CD4-positive, alpha-beta T cell (primary cell): Measurements from ENCODE around the gene BAZ1B. TPM values are rescaled to one million over a fixed set of nuclear protein-coding genes. Genes with fewer than 3 reads are reported as not detected.

Experiments
- ATAC-seq: fragments of 200-7000 bp; cut with Tn5 transposase; one replicate; pipeline ENCODE4 v1.10.0; 2022; ENCODE audit warnings: mild to moderate bottlenecking; ENCODE audit not compliant: poor library complexity
- CTCF ChIA-PET: fragments of 350-600 bp; sonication (Branson Sonifier 250); formaldehyde crosslinking; loops from one replicate; lab custom pipeline; 2021; ENCODE audit warnings: antibody characterized with exemption, inconsistent platforms; lab: Charles Lee
- POLR2A ChIA-PET: fragments of 350-600 bp; sonication (Branson Sonifier 250); formaldehyde crosslinking; loops from one replicate; lab custom pipeline; 2021; ENCODE audit warnings: antibody characterized with exemption, inconsistent platforms; lab: Charles Lee
- DNase-seq, 14 experiments: peaks; one replicate each; pipeline ENCODE4 v3.0.0-alpha.2; 2013 to 2020; ENCODE audit warnings: mixed read lengths in 2 of 14
- H3K27ac ChIP-seq, 2 donors: one replicate each; pipeline versions ENCODE4 v1.5.1 to v1.7.0; 2013; ENCODE audit warnings: low read length in 2 of 2, low read depth in 1 of 2, mild to moderate bottlenecking in 1 of 2
- H3K27me3 ChIP-seq, 2 experiments: 1 replicate in 1 of 2; 2 replicates in 1 of 2; pipeline versions ENCODE4 v1.6.1 to v1.7.0; 2013; ENCODE audit warnings: low read length in 2 of 2, control low read depth in 1 of 2, mild to moderate bottlenecking in 1 of 2, moderate library complexity in 1 of 2; ENCODE audit not compliant: insufficient read depth in 2 of 2, control insufficient read depth in 1 of 2
- H3K36me3 ChIP-seq: one replicate; pipeline ENCODE4 v1.6.1; 2013; ENCODE audit warnings: low read length, control low read depth; ENCODE audit not compliant: insufficient read depth
- H3K4me1 ChIP-seq: one replicate; pipeline ENCODE4 v1.6.1; 2013; ENCODE audit warnings: low read length, control low read depth; ENCODE audit not compliant: insufficient read depth
- H3K4me3 ChIP-seq: one replicate; pipeline ENCODE4 v1.5.1; 2013; ENCODE audit warnings: mild to moderate bottlenecking, low read length, moderate library complexity
- H3K9me3 ChIP-seq, 2 experiments: 1 replicate in 1 of 2; 2 replicates in 1 of 2; pipeline versions ENCODE4 v1.6.1 to v1.7.0; 2013; ENCODE audit warnings: low read length in 2 of 2, mild to moderate bottlenecking in 2 of 2, control low read depth in 1 of 2, moderate library complexity in 1 of 2; ENCODE audit not compliant: control insufficient read depth in 1 of 2, insufficient read depth in 1 of 2
- H3K27ac Mint-ChIP-seq: one replicate; pipeline ENCODE4 v1.8.0; 2020; ENCODE audit warnings: mixed read lengths
- H3K27me3 Mint-ChIP-seq: one replicate; pipeline ENCODE4 v1.8.0; 2021; ENCODE audit warnings: mixed read lengths
- H3K36me3 Mint-ChIP-seq: one replicate; pipeline ENCODE4 v1.8.0; 2021; ENCODE audit warnings: low read depth, mixed read lengths
- H3K4me1 Mint-ChIP-seq: one replicate; pipeline ENCODE4 v1.8.0; 2021; ENCODE audit warnings: low read depth, mixed read lengths
- H3K4me3 Mint-ChIP-seq: one replicate; pipeline ENCODE4 v1.8.0; 2020; ENCODE audit warnings: mild to moderate bottlenecking, mixed read lengths
- H3K9me3 Mint-ChIP-seq: one replicate; pipeline ENCODE4 v1.8.0; 2020; ENCODE audit warnings: mixed read lengths
- CTCF ChIP-seq: fragments of 200-600 bp; IDR thresholded peaks from one replicate; pipeline ENCODE4 v1.8.0; 2022; ENCODE audit warnings: antibody characterized with exemption, mild to moderate bottlenecking
- intact Hi-C, 2 experiments: fragments of 100-400 bp; cut with DNase I in 1 of 2; cut with micrococcal nuclease in 1 of 2; formaldehyde crosslinking; loops; one replicate each; pipeline versions ENCODE4 v1.15.1 to v1.9.0; 2023 to 2025; cut with DNase I, micrococcal nuclease
- total RNA-seq, 174 experiments: library from RNA in 2 of 174; stranded (reverse) in 2 of 174; gene quantifications; one replicate each; pipeline ENCODE4 v1.2.3 and lab custom pipeline; 2021 to 2026

Gene BAZ1B
- total RNA-seq, 2 experiments from 2014 or later, result 32.8 to 35.5 TPM

GRCh38 chr7:73560109-73560835, 38.2 kb upstream of the BAZ1B start:
- no peaks in the 10 kb centered on the region for H3K27me3 Mint-ChIP-seq
- intact Hi-C loops, result no loop called here
- TF ChIP-seq CTCF, result no peak
- H3K36me3 Mint-ChIP-seq, result peaks cover 18% of the 10 kb centered on the region
- peaks cover 21% of the 10 kb centered on the region for H3K4me1 Mint-ChIP-seq
- H3K9me3 ChIP-seq, result no peaks in the 10 kb centered on the region
- no peaks in the 10 kb centered on the region for H3K27me3 ChIP-seq
- ATAC-seq (no peak), DNase-seq (peak in 1 of 14 experiments; percentile 16)
- no peaks in the 10 kb centered on the region for H3K36me3 ChIP-seq
- peak overlapping the region; percentile 76 for H3K4me3 Mint-ChIP-seq
- ChIA-PET CTCF (interaction anchor here (1.6 kb wide), 1 partner anchor 38 kb away, joined by 5 read pairs; the partner anchor contains the start of gene BAZ1B), POLR2A (interaction anchor here (1.0 to 4.5 kb wide), 3 partner anchors 18 to 179 kb away, joined by 4 to 80 read pairs (median 5); partner anchors contain the start of genes ABHD11, BAZ1B and TBL2)
- peak overlapping the region; percentile 10 for H3K27ac Mint-ChIP-seq
- H3K4me3 ChIP-seq, result no peak overlapping the region
- H3K4me1 ChIP-seq, result peaks cover 24% of the 10 kb centered on the region
- no peak overlapping the region for H3K27ac ChIP-seq
- no peaks in the 10 kb centered on the region for H3K9me3 Mint-ChIP-seq

- peak; percentile 54 for ATAC-seq
- Mint-ChIP-seq H3K9me3 (no peaks in the 10 kb centered on the region), H3K4me3 (peak within 1 kb of the TSS; percentile 97), H3K36me3 (peaks cover 34% of the 10 kb centered on the region), H3K27ac (peak within 1 kb of the TSS; percentile 96), H3K27me3 (no peaks in the 10 kb centered on the region), H3K4me1 (peaks cover 37% of the 10 kb centered on the region)
- ChIA-PET CTCF (interaction anchor here (0.6 kb wide), 1 partner anchor 110 kb away, joined by 4 read pairs; no protein-coding TSS in a partner anchor), POLR2A (interaction anchor here (0.7 to 4.5 kb wide), 14 partner anchors 8 to 181 kb away, joined by 3 to 80 read pairs (median 6); partner anchors contain the start of genes ABHD11, BAZ1B, STX1A and TBL2)
- Histone ChIP-seq H3K27me3 (no peaks in the 10 kb centered on the region), H3K36me3 (peaks cover 21% of the 10 kb centered on the region), H3K27ac (peak within 1 kb of the TSS; percentile 97 to 98), H3K4me3 (peak within 1 kb of the TSS; percentile 96), H3K4me1 (peaks cover 35% of the 10 kb centered on the region), H3K9me3 (no peaks in the 10 kb centered on the region)
- intact Hi-C loops, result loop anchor here (1.0 to 10.0 kb wide), 4 partner anchors 21 to 617 kb away; partner anchors contain the start of genes BAZ1B (in 2 of the 2), TBL2 (in 2 of the 2) and EIF4H (in 1 of the 2)
- no peak for TF ChIP-seq CTCF
- DNase-seq, result peak; percentile 44 to 93 (median 74)
Observed at GRCh38 chr7:73557397-73558257, 35.5 kb upstream of the BAZ1B start, which contains the start of gene BCL7B. BCL7B (minus strand) TSS chr7:73557690; CDS start chr7:73557578, 112 bp downstream.

- H3K27ac ChIP-seq, result peak overlapping the region; percentile 97 to 98
- H3K9me3 ChIP-seq, result no peaks in the 10 kb centered on the region
- H3K4me3 ChIP-seq, result peak overlapping the region; percentile 96
- H3K36me3 Mint-ChIP-seq, result peaks cover 39% of the 10 kb centered on the region
- peaks cover 35% of the 10 kb centered on the region for H3K4me1 ChIP-seq
- peaks cover 27% of the 10 kb centered on the region for H3K36me3 ChIP-seq
- intact Hi-C loops, result loop anchor here (1.0 to 10.0 kb wide), 4 partner anchors 21 to 618 kb away; partner anchors contain the start of genes BAZ1B (in 2 of the 2), TBL2 (in 2 of the 2) and EIF4H (in 1 of the 2)
- no peaks in the 10 kb centered on the region for H3K27me3 ChIP-seq
- peak overlapping the region; percentile 96 for H3K4me3 Mint-ChIP-seq
- H3K27ac Mint-ChIP-seq, result peak overlapping the region; percentile 96
- no peaks in the 10 kb centered on the region for H3K9me3 Mint-ChIP-seq
- DNase-seq, result peak; percentile 77 to 97 (median 88)
- no peaks in the 10 kb centered on the region for H3K27me3 Mint-ChIP-seq
- peak; percentile 92 for ATAC-seq
- CTCF ChIA-PET, result interaction anchor here (0.6 kb wide), 1 partner anchor 111 kb away, joined by 4 read pairs; no protein-coding TSS in a partner anchor
- H3K4me1 Mint-ChIP-seq, result peaks cover 39% of the 10 kb centered on the region
- POLR2A ChIA-PET, result interaction anchor here (0.6 to 4.5 kb wide), 15 partner anchors 9 to 182 kb away, joined by 3 to 80 read pairs (median 6); partner anchors contain the start of genes ABHD11, BAZ1B, STX1A and TBL2
- TF ChIP-seq CTCF, result no peak
Observed at GRCh38 chr7:73557108-73557396, 35.0 kb upstream of the BAZ1B start.
